Large intestine (tissue), 12 donors: Measurements from ENCODE around the gene MSMB. TPM values are rescaled to one million over a fixed set of nuclear protein-coding genes. Genes with fewer than 3 reads are reported as not detected.
"Not testable (repeated sequence)": the region's sequence is repeated elsewhere in the genome, so short reads cannot be mapped to it uniquely, and the experiment has no call there.

Source experiments
- DNase-seq, 2 donors: peaks; one replicate each; pipeline versions ENCODE4 v3.0.0 to v3.0.0-alpha.2; 2013
- H3K27ac ChIP-seq: one replicate; pipeline ENCODE4 v1.5.1; 2013; ENCODE audit warnings: low read length
- H3K27me3 ChIP-seq: 2 replicates; pipeline ENCODE4 v1.6.1; 2013; ENCODE audit warnings: low read length; ENCODE audit not compliant: control insufficient read depth, insufficient read depth
- H3K36me3 ChIP-seq: 2 replicates; pipeline ENCODE4 v1.6.1; 2013; ENCODE audit warnings: low read length; ENCODE audit not compliant: control insufficient read depth, insufficient read depth
- H3K4me1 ChIP-seq: one replicate; pipeline ENCODE4 v1.6.1; 2013; ENCODE audit warnings: low read length; ENCODE audit not compliant: control insufficient read depth, insufficient read depth
- H3K4me3 ChIP-seq: one replicate; pipeline ENCODE4 v1.5.1; 2013; ENCODE audit warnings: low read length
- H3K9me3 ChIP-seq: one replicate; pipeline ENCODE4 v1.6.1; 2013; ENCODE audit warnings: mild to moderate bottlenecking, low read depth, low read length, moderate library complexity; ENCODE audit not compliant: control insufficient read depth
- whole genome bisulfite sequencing: methylation state at CpG from one replicate; pipeline ENCODE4 v1.1.5; 2013; ENCODE audit warnings: low lambda C conversion rate; ENCODE audit not compliant: insufficient coverage; 5-methylcytosine and 5-hydroxymethylcytosine counted together
- long read RNA-seq, 11 donors: transcript quantifications; one replicate each; lab custom pipeline, GENCODE V29; 2026
- polyA plus RNA-seq: library from polyadenylated mRNA; unstranded; fragments of 120-200 nt; gene quantifications from one replicate; pipeline ENCODE4 v1.2.1, GENCODE V29; 2013

Gene MSMB
- polyA plus RNA-seq: 0.25 TPM
- long read RNA-seq, donor 1: 0 reads
- long read RNA-seq, donor 2: 0 reads
- long read RNA-seq, donor 3: 0 reads
- long read RNA-seq, donor 4: 0 reads
- long read RNA-seq, donor 5: 0 reads
- long read RNA-seq, donor 6, partial matches to known transcripts: 0 of 1 reads
- long read RNA-seq, donor 6, other reads (novel, unspliced or antisense): 0 of 1 reads
- long read RNA-seq, donor 7: 0 reads
- long read RNA-seq, donor 8: 0 reads
- long read RNA-seq, donor 9: 0 reads
- long read RNA-seq, donor 10: 0 reads
- long read RNA-seq, donor 11: 0 reads

GRCh38 chr10:46046261-46046660, at the start of gene MSMB:
Gene MSMB, minus strand, starts transcription at chr10:46046269. Its CDS starts 32 bp downstream, at chr10:46046237.
- Histone ChIP-seq H3K4me1 (no peaks in the 10 kb centered on the region), H3K27ac (no peak within 1 kb of the TSS), H3K4me3 (no peak within 1 kb of the TSS), H3K9me3 (no peaks in the 10 kb centered on the region), H3K36me3 (no peaks in the 10 kb centered on the region), H3K27me3 (no peaks in the 10 kb centered on the region)
- WGBS: no CpG with 5 or more reads among the region's 7 CpGs
- DNase-seq: peak in 1 of 2 donors; percentile 26

- Histone ChIP-seq H3K27ac (no peak overlapping the region), H3K4me3 (no peak overlapping the region), H3K4me1 (no peaks in the 10 kb centered on the region), H3K9me3 (no peaks in the 10 kb centered on the region), H3K36me3 (no peaks in the 10 kb centered on the region), H3K27me3 (no peaks in the 10 kb centered on the region)
- 20% methylated on average over 1 of the region's 15 CpGs for WGBS
- no peak for DNase-seq
Measured at GRCh38 chr10:46094931-46095750, 49.1 kb upstream of the MSMB start.

- Histone ChIP-seq H3K27ac (no peak overlapping the region), H3K9me3 (no peaks in the 10 kb centered on the region), H3K4me3 (no peak overlapping the region), H3K4me1 (no peaks in the 10 kb centered on the region), H3K27me3 (no peaks in the 10 kb centered on the region), H3K36me3 (no peaks in the 10 kb centered on the region)
- no peak for DNase-seq
- WGBS: no CpG with 5 or more reads among the region's 6 CpGs
Measured at GRCh38 chr10:46094197-46094500, 48.1 kb upstream of the MSMB start.

- DNase-seq, H3K27ac ChIP-seq, H3K9me3 ChIP-seq, H3K36me3 ChIP-seq, H3K27me3 ChIP-seq, H3K4me1 ChIP-seq, H3K4me3 ChIP-seq: not testable (repeated sequence)
- WGBS: no CpG with 5 or more reads among the region's 9 CpGs
Measured at GRCh38 chr10:46093316-46094196, 47.5 kb upstream of the MSMB start.

GRCh38 chr10:46092524-46093081, 46.5 kb upstream of the MSMB start:
- Histone ChIP-seq H3K4me3 (no peak overlapping the region), H3K27me3 (no peaks in the 10 kb centered on the region), H3K27ac (no peak overlapping the region), H3K9me3 (no peaks in the 10 kb centered on the region), H3K36me3 (no peaks in the 10 kb centered on the region), H3K4me1 (no peaks in the 10 kb centered on the region)
- no CpG with 5 or more reads among the region's 5 CpGs for WGBS
- DNase-seq: no peak

GRCh38 chr10:46091828-46092523, 45.9 kb upstream of the MSMB start:
- Histone ChIP-seq H3K36me3 (no peaks in the 10 kb centered on the region), H3K9me3 (no peaks in the 10 kb centered on the region), H3K27me3 (no peaks in the 10 kb centered on the region), H3K27ac (no peak overlapping the region), H3K4me3 (no peak overlapping the region), H3K4me1 (no peaks in the 10 kb centered on the region)
- no CpG with 5 or more reads among the region's 12 CpGs for WGBS
- no peak for DNase-seq

GRCh38 chr10:46091080-46091827, 45.2 kb upstream of the MSMB start:
- DNase-seq: no peak
- Histone ChIP-seq H3K27ac (no peak overlapping the region), H3K4me3 (no peak overlapping the region), H3K9me3 (no peaks in the 10 kb centered on the region), H3K4me1 (no peaks in the 10 kb centered on the region), H3K36me3 (no peaks in the 10 kb centered on the region), H3K27me3 (no peaks in the 10 kb centered on the region)
- WGBS: no CpG with 5 or more reads among the region's 9 CpGs

GRCh38 chr10:46090258-46090812, 44.3 kb upstream of the MSMB start:
- no CpG with 5 or more reads among the region's 10 CpGs for WGBS
- no peak for DNase-seq
- Histone ChIP-seq H3K9me3 (no peaks in the 10 kb centered on the region), H3K36me3 (no peaks in the 10 kb centered on the region), H3K4me1 (no peaks in the 10 kb centered on the region), H3K4me3 (no peak overlapping the region), H3K27ac (no peak overlapping the region), H3K27me3 (no peaks in the 10 kb centered on the region)

GRCh38 chr10:46087381-46087780, 41.3 kb upstream of the MSMB start:
- 100% methylated on average over 1 of the region's 11 CpGs for WGBS
- not testable (repeated sequence) for H3K4me3 ChIP-seq

More at GRCh38 chr10:46087381-46087780, 41.3 kb upstream of the MSMB start:
- H3K9me3 ChIP-seq, H3K36me3 ChIP-seq, H3K27ac ChIP-seq, DNase-seq, H3K27me3 ChIP-seq, H3K4me1 ChIP-seq: not testable (repeated sequence)
